CD14-positive monocyte (primary cell): ENCODE data around the gene ABO. TPM values are rescaled to one million over a fixed set of nuclear protein-coding genes. Genes with fewer than 3 reads are reported as not detected.
"Not testable (repeated sequence)": the region's sequence is repeated elsewhere in the genome, so short reads cannot be mapped to it uniquely, and the experiment has no call there.

Experiments used
- DNase-seq, 3 donors: peaks; one replicate each; pipeline ENCODE4 v3.0.0-alpha.2; 2011 to 2022
- H2AFZ ChIP-seq: 2 replicates; pipeline ENCODE4 v1.6.0; 2012; ENCODE audit warnings: mild to moderate bottlenecking, low read depth, low read length, inconsistent platforms; ENCODE audit not compliant: insufficient read depth, poor library complexity, severe bottlenecking
- H3K27ac ChIP-seq, 2 donors: 1 replicate in 1 of 2; 2 replicates in 1 of 2; pipeline ENCODE4 v1.5.1; 2012 to 2013; ENCODE audit warnings: low read length in 2 of 2, control low read depth in 1 of 2, inconsistent platforms in 1 of 2, low read depth in 1 of 2, mild to moderate bottlenecking in 1 of 2
- H3K27me3 ChIP-seq, 2 donors: one replicate each; pipeline versions ENCODE4 v1.6.0 to v1.6.1; 2011 to 2013; ENCODE audit warnings: low read length in 2 of 2; ENCODE audit not compliant: control insufficient read depth in 2 of 2, insufficient read depth in 2 of 2
- H3K36me3 ChIP-seq, 2 donors: replicated peaks in 1 of 2; 1 replicate in 1 of 2; 2 replicates in 1 of 2; pipeline versions ENCODE4 v1.5.1 to v1.6.1; 2012 to 2013; ENCODE audit warnings: low read length in 2 of 2, control low read depth in 1 of 2, inconsistent platforms in 1 of 2, mild to moderate bottlenecking in 1 of 2; ENCODE audit not compliant: insufficient read depth in 2 of 2, control insufficient read depth in 1 of 2
- H3K4me1 ChIP-seq, 2 donors: 1 replicate in 1 of 2; 2 replicates in 1 of 2; pipeline versions ENCODE4 v1.5.1 to v1.6.1; 2012 to 2013; ENCODE audit warnings: low read length in 2 of 2, control low read depth in 1 of 2, inconsistent platforms in 1 of 2, mild to moderate bottlenecking in 1 of 2, moderate library complexity in 1 of 2; ENCODE audit not compliant: insufficient read depth in 2 of 2, control insufficient read depth in 1 of 2
- H3K4me2 ChIP-seq: replicated peaks from 2 replicates; pipeline ENCODE3; 2012; ENCODE audit warnings: low read length, moderate library complexity, mild to moderate bottlenecking; ENCODE audit not compliant: poor library complexity, severe bottlenecking; ENCODE audit errors: extremely low read depth
- H3K4me3 ChIP-seq, 3 experiments: fragments of 200-600 bp in 1 of 3; sonication (generic) in 1 of 3; replicated peaks in 1 of 3; 1 replicate in 2 of 3; 2 replicates in 1 of 3; pipeline ENCODE4 v1.5.1; 2011 to 2013; ENCODE audit warnings: low read length in 3 of 3, mild to moderate bottlenecking in 3 of 3, control low read depth in 2 of 3, low read depth in 2 of 3, inconsistent platforms in 1 of 3, moderate library complexity in 1 of 3
- H3K79me2 ChIP-seq: 2 replicates; pipeline ENCODE4 v1.6.0; 2012; ENCODE audit warnings: mild to moderate bottlenecking, control low read depth, inconsistent platforms, low read length, moderate library complexity; ENCODE audit not compliant: insufficient read depth
- H3K9ac ChIP-seq: 2 replicates; pipeline ENCODE4 v1.6.0; 2017; ENCODE audit warnings: low read length, mild to moderate bottlenecking; ENCODE audit not compliant: insufficient read depth, poor library complexity, severe bottlenecking
- H3K9me3 ChIP-seq, 2 donors: replicated peaks in 1 of 2; 1 replicate in 1 of 2; 2 replicates in 1 of 2; pipeline versions ENCODE4 v1.5.1 to v1.6.1; 2012 to 2013; ENCODE audit warnings: low read length in 2 of 2, control low read depth in 1 of 2; ENCODE audit not compliant: control insufficient read depth in 1 of 2, insufficient read depth in 1 of 2
- H4K20me1 ChIP-seq: 2 replicates; pipeline ENCODE4 v1.6.0; 2012; ENCODE audit warnings: mild to moderate bottlenecking, low read length, control low read depth, moderate library complexity; ENCODE audit not compliant: insufficient read depth
- H3K27ac Mint-ChIP-seq, 7 donors: one replicate each; pipeline ENCODE4 v1.8.0; 2020; ENCODE audit warnings: mild to moderate bottlenecking in 7 of 7, mixed read lengths in 7 of 7, moderate library complexity in 6 of 7, inconsistent platforms in 2 of 7
- H3K27me3 Mint-ChIP-seq, 3 donors: one replicate each; pipeline ENCODE4 v1.8.0; 2021 to 2022; ENCODE audit warnings: low read depth in 3 of 3, mild to moderate bottlenecking in 3 of 3, mixed read lengths in 3 of 3, moderate library complexity in 3 of 3, inconsistent platforms in 1 of 3
- H3K36me3 Mint-ChIP-seq, 2 donors: one replicate each; pipeline ENCODE4 v1.8.0; 2020; ENCODE audit warnings: mixed read lengths in 2 of 2, inconsistent platforms in 1 of 2, mild to moderate bottlenecking in 1 of 2
- H3K4me1 Mint-ChIP-seq: one replicate; pipeline ENCODE4 v1.8.0; 2020; ENCODE audit warnings: mild to moderate bottlenecking, mixed read lengths
- H3K4me3 Mint-ChIP-seq, 2 donors: one replicate each; pipeline ENCODE4 v1.8.0; 2020; ENCODE audit warnings: mild to moderate bottlenecking in 2 of 2, mixed read lengths in 2 of 2, moderate library complexity in 1 of 2
- H3K9me3 Mint-ChIP-seq, 7 donors: one replicate each; pipeline ENCODE4 v1.8.0; 2020 to 2022; ENCODE audit warnings: mixed read lengths in 7 of 7, mild to moderate bottlenecking in 6 of 7, moderate library complexity in 6 of 7, inconsistent platforms in 2 of 7
- WGBS: methylation state at CpG from one replicate; pipeline ENCODE4 v1.1.5; 2013; ENCODE audit warnings: missing lambda C conversion rate; ENCODE audit not compliant: insufficient coverage; 5-methylcytosine and 5-hydroxymethylcytosine counted together
- intact Hi-C, 2 donors: fragments of 100-400 bp; cut with micrococcal nuclease; formaldehyde crosslinking; loops; one replicate each; pipeline versions ENCODE4 v1.15.0 to v1.15.1; 2023
- polyA plus RNA-seq, 3 donors: library from polyadenylated mRNA; depleted of rRNA in 1 of 3; unstranded in 2 of 3; stranded (reverse) in 1 of 3; fragments of 300-500 nt in 2 of 3; fragments of >200 nt in 1 of 3; fragmentation: Illumina TruSeq in 2 of 3; gene quantifications; 1 replicate in 2 of 3; 2 replicates in 1 of 3; pipeline ENCODE4 v1.2.3, GENCODE V29; 2012 to 2021
- TF ChIP-seq, protein P1 (sequence below): fragments of 200-600 bp; IDR thresholded peaks from one replicate; pipeline ENCODE4 v1.8.0; 2022; ENCODE audit warnings: antibody characterized with exemption, mild to moderate bottlenecking

ABO gene
- polyA plus RNA-seq, 3 donors, result 0.50 to 2.1 TPM; not detected in 1

DNA sequence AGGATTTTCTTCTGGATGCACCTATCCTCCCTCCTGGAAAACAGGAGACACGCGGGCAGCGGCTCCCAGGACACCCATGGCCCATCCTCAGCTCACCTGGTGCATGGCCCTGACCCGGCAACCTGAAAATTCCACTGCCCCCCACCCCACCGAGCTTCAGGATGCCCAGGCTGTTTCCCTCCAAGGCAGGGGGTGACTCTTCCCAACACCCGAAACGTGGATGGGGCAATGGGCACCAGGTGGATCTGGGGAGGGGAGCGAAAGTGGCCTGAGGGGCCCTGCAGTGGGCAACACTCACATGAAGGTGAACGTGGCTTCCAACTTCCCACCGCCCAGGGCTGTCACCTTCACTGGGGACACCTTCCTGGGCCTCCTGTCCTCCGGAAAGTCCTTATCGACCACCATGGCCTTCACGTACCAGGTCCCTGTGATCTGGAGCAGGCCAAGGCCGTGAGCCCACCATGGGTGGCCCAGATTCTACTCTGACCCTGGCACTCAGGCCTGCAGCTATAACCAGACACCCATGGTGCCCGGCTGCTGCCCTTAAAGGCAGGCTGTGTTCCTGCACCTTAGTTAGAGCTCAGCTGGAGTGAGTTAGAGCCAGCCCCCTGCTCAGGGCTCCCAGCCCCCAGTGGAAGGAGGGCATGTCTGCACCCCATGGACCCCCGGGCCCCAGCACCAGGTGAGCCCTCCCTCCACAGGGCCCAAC is 66.7 kb downstream of the ABO start:
- H3K9ac ChIP-seq, H3K27ac Mint-ChIP-seq, intact Hi-C loops, H3K4me1 ChIP-seq, H4K20me1 ChIP-seq, H3K4me2 ChIP-seq, H3K27me3 ChIP-seq, H3K4me1 Mint-ChIP-seq, DNase-seq, H3K4me3 Mint-ChIP-seq, H3K27me3 Mint-ChIP-seq, H3K9me3 Mint-ChIP-seq, H3K36me3 Mint-ChIP-seq, H3K27ac ChIP-seq, H3K4me3 ChIP-seq, H2AFZ ChIP-seq, H3K79me2 ChIP-seq, H3K36me3 ChIP-seq, H3K9me3 ChIP-seq: not testable (repeated sequence)
- 100% methylated on average over 3 of the region's 16 CpGs for WGBS

DNA sequence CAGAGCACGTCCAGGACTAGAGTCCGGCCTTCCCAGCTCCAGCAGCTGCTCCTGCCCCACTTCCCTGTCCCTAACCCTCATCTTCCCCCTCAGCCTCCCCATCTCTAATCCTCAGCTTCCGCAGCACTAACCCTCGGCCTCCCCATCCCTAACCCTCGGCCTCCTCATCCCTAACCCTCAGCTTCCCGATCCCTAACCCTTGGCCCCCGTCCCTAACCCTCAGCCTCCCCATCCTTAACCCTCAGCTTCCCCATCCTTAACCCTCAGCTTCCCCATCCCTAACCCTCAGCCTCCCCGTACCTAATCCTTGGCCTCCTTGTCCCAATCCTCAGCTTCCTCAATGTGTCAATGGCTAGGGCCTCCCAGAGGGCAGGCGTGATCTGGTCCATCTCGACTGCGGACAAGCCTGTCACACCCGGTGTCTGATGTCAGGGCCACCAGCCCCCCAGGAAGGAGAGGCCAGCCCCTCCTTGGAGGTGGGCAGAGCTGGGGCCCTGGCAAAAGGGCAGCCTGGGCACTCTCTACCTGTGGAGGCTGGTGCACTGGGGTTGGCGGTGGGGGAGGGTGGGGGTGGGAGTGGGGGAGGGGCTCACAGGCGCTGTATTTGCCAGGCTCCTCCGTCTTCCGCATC is 67.3 kb downstream of the ABO start:
- H3K4me3 ChIP-seq, result no peak overlapping the region
- TF ChIP-seq, protein P1, sequence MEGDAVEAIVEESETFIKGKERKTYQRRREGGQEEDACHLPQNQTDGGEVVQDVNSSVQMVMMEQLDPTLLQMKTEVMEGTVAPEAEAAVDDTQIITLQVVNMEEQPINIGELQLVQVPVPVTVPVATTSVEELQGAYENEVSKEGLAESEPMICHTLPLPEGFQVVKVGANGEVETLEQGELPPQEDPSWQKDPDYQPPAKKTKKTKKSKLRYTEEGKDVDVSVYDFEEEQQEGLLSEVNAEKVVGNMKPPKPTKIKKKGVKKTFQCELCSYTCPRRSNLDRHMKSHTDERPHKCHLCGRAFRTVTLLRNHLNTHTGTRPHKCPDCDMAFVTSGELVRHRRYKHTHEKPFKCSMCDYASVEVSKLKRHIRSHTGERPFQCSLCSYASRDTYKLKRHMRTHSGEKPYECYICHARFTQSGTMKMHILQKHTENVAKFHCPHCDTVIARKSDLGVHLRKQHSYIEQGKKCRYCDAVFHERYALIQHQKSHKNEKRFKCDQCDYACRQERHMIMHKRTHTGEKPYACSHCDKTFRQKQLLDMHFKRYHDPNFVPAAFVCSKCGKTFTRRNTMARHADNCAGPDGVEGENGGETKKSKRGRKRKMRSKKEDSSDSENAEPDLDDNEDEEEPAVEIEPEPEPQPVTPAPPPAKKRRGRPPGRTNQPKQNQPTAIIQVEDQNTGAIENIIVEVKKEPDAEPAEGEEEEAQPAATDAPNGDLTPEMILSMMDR, result no peak
- no peaks in the 10 kb centered on the region for H3K79me2 ChIP-seq
- H2AFZ ChIP-seq, result no peak overlapping the region
- 81% methylated on average over 12 of the region's 16 CpGs for WGBS
- Mint-ChIP-seq H3K36me3 (no peaks in the 10 kb centered on the region), H3K27me3 (peaks cover 0 to 6% (median 6%) of the 10 kb centered on the region in 3 donors), H3K4me1 (no peaks in the 10 kb centered on the region), H3K4me3 (no peak overlapping the region), H3K27ac (no peak overlapping the region), H3K9me3 (peaks cover 0 to 6% (median 3%) of the 10 kb centered on the region in 7 donors)
- intact Hi-C loops, result no loop called here
- no peak for DNase-seq
- H3K4me2 ChIP-seq, result no peak overlapping the region
- no peaks in the 10 kb centered on the region for H3K36me3 ChIP-seq
- no peaks in the 10 kb centered on the region for H4K20me1 ChIP-seq
- H3K27me3 ChIP-seq, result no peaks in the 10 kb centered on the region
- no peaks in the 10 kb centered on the region for H3K9me3 ChIP-seq
- H3K27ac ChIP-seq, result no peak overlapping the region
- no peaks in the 10 kb centered on the region for H3K4me1 ChIP-seq
- H3K9ac ChIP-seq, result no peak overlapping the region
